Caki2 (cell line): ENCODE data around the gene TSPAN19. TPM values are rescaled to one million over a fixed set of nuclear protein-coding genes. Genes with fewer than 3 reads are reported as not detected.

Experiments used
- DNase-seq: peaks from one replicate; pipeline ENCODE4 v3.0.0-alpha.2; 2015; ENCODE audit warnings: low read depth
- in situ Hi-C: cut with HindIII; loops from 2 replicates; pipeline ENCODE4 v1.10.0; 2016; ENCODE audit warnings: low sequenced_read_pairs, low pct_unique_long_range_greater_than_20kb, mixed read lengths
- total RNA-seq: library from RNA; depleted of rRNA; stranded (reverse); fragments of >200 nt; shearing (Covaris generic); gene quantifications from 2 replicates; pipeline ENCODE4 v1.2.3, GENCODE V29; 2014; ENCODE audit warnings: low replicate concordance; rRNA removed

Gene TSPAN19
- not detected in 2 replicates for total RNA-seq

GRCh38 chr12:85036234-85036707 is at the start of gene TSPAN19, which contains the start of gene LRRIQ1:
TSPAN19 (minus strand) TSS chr12:85036277; CDS start chr12:85029946, 6,331 bp downstream.
LRRIQ1 (plus strand) TSS chr12:85036351; CDS start chr12:85038177, 1,826 bp downstream.
- in situ Hi-C loops = no loop called here
- peak; percentile 94 for DNase-seq

GRCh38 chr12:85085066-85085465 is 49.0 kb upstream of the TSPAN19 start:
- in situ Hi-C loops = no loop called here
- no peak for DNase-seq

GRCh38 chr12:85076688-85077430 is 40.8 kb upstream of the TSPAN19 start:
- in situ Hi-C loops = no loop called here

GRCh38 chr12:85072826-85073225 is 36.7 kb upstream of the TSPAN19 start:
- no peak for DNase-seq
- in situ Hi-C loops = no loop called here

More at GRCh38 chr12:85076688-85077430, 40.8 kb upstream of the TSPAN19 start:
- peak; percentile 92 for DNase-seq

DNA sequence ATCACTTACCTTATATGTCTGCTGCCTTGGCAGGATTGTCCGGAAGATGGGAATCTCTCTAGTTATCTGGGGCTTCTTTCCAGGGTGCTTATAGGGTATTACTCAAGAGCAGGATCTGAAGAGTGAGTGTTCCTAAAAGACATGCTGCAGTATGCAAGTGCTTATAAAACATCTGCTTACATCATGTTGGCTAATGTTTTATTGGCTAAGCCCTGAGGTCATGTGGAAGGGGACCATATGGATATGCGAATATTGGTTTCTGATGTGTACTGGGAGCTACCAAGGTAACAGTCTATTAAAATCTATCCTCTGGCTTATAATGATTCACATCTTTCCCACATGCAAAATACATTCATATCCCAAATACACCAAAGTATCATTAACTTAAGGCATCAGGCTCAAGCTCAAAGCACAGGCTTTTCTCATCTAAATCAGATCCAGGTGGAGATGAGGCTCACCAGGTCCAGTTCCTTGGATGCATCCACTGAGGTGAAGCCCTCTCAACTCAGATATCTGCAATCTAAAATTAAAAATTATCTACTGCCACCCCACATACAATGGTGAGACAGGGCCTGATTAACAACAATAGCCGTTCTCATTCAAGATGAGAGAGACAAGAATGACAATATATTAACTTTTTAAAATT is 29.9 kb upstream of the TSPAN19 start:
- DNase-seq = no peak
- in situ Hi-C loops = no loop called here

DNA sequence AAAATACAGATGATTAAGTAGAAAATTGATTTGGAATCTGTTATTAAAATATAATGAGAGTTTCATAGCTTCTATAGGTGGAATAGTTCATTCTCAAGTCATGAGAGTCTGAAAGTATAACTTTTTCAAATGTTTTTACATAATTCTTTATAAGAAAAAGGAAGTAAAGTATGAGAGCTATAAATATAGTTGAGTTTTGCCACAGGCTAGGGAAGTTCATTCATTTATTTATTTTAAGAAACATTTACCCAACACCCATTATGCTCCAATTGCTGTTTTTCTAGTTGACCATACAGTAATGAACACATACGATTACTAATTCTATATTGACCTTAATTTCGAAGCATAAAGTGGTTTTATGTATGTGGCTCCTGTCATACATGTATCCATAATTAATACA is 24.8 kb upstream of the TSPAN19 start:
- in situ Hi-C loops = no loop called here
- DNase-seq = no peak

GRCh38 chr12:85059594-85059993 is 23.5 kb upstream of the TSPAN19 start:
- no peak for DNase-seq
- in situ Hi-C loops = no loop called here

DNA sequence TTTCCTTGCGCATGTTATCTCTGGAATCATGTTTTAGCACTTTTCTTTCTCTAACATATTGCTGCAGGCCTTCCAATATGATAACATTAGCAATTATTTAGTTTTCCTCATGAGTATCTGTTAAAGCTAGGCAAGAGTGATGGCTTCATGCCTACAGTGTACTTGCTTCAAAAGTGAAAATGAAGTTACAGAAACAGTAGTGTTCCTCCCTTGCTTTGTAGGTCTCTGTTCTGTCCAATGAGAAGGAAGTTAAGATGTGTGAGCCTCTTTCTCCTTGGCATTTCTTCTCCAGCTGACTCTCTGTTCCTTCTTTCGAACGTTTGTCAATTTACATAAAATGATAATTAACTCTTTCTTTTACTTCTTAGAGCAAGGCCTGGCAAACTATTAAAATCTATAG is 22.3 kb upstream of the TSPAN19 start:
- in situ Hi-C loops = no loop called here
- no peak for DNase-seq

- in situ Hi-C loops = no loop called here
- peak; percentile 41 for DNase-seq
Observed at GRCh38 chr12:85057370-85057963, 21.4 kb upstream of the TSPAN19 start.

- DNase-seq = no peak
- in situ Hi-C loops = no loop called here
Observed at GRCh38 chr12:85043829-85044228, 7.8 kb upstream of the TSPAN19 start.

DNA sequence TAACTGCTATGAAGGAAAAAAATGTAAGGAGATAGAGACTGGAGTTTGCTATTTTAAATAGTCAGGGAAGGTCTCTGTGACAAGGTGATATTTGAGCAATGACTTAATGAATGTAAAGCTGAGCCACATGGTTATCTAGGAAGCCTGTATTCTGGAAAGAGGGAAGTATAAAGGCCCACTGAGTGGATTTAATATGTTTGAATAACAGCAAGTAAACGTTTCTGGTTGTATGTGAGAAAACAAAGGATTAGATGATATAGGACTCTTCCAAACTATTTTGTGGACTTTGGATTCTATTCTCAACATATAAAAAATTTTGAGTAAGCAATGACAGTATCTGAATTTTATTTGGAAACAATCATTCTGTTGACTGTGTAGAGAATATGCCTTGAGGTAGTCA is 5.3 kb upstream of the TSPAN19 start:
- no peak for DNase-seq
- in situ Hi-C loops = no loop called here

DNA sequence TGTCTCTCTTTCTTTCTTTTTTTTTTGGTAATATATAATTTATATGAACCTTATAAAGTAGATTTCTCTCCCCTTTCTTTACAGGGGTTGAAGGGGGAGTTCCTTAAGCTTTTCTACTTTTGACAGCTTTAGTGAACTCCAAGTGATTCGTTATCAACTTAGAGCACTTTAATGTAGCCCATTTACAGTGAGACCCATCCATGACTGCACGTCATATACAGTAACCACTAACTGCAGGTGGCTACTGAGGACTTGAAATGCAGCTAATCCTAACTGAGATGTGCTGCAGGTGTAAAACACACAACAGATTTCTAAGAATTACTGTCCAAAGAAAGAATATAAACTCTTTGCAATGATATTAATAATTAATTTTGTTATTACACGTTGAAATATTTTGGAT is 656 bp upstream of the TSPAN19 start:
- no peak for DNase-seq
- in situ Hi-C loops = no loop called here

- DNase-seq = peak; percentile 53
- in situ Hi-C loops = no loop called here
Observed at GRCh38 chr12:85029456-85029855, 6.6 kb downstream of the TSPAN19 start.

- in situ Hi-C loops = no loop called here
- DNase-seq = no peak
Observed at GRCh38 chr12:85018098-85018497, 18.0 kb downstream of the TSPAN19 start.

GRCh38 chr12:85017618-85018017 is 18.5 kb downstream of the TSPAN19 start:
- in situ Hi-C loops = no loop called here

GRCh38 chr12:85017133-85017532 is 18.9 kb downstream of the TSPAN19 start:
- no peak for DNase-seq
- in situ Hi-C loops = no loop called here

More at GRCh38 chr12:85017618-85018017, 18.5 kb downstream of the TSPAN19 start:
- no peak for DNase-seq

GRCh38 chr12:85016413-85016812 is 19.7 kb downstream of the TSPAN19 start:
- DNase-seq = peak; percentile 61
- in situ Hi-C loops = no loop called here

DNA sequence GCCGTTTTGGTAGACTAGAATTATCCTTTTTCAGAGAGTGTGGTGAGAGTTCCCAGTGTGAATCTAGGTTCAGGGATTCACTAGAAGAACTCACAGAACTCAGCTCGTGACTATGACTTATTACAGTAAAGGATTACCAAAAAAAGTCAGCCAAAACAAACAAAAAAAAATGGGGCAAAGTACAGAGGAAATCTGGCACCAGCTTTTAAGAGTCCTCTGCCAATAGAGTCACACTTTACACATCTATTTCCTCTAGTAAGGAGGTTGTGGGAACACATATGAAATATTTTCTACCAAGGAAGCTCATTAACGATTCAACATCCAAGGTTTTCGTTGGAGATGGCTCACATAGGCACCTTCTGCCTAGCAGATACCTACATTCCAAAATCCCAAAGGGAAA is 28.2 kb downstream of the TSPAN19 start:
- in situ Hi-C loops = no loop called here
- DNase-seq = peak; percentile 54

DNA sequence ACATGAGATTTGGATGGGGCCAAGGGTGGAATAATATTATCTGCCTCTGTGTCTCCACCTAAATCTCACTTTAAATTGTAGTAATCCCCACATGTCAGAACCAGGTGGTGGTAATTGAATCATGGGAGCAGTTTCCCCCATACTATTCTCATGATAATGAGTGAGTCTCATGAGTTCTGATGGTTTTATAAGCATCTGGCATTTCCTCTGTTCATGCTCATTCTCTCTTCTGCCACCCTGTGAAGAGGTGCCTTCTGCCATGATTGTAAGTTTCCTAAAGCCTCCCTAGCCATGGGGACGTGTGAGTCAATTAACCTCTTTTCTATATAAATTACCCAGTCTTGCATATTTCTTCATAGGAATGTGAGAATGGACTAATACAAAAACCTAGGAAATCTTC is 29.9 kb downstream of the TSPAN19 start:
- in situ Hi-C loops = no loop called here

More for the DNA sequence above, 29.9 kb downstream of the TSPAN19 start:
- DNase-seq = no peak
